Uterus (tissue), 4 donors: ENCODE measurements around the gene TMEM161B. TPM values are rescaled to one million over a fixed set of nuclear protein-coding genes. Genes with fewer than 3 reads are reported as not detected.
"Not testable (repeated sequence)": the region's sequence is repeated elsewhere in the genome, so short reads cannot be mapped to it uniquely, and the experiment has no call there.

Source experiments
- DNase-seq, 2 donors: peaks; one replicate each; pipeline ENCODE4 v3.0.0-alpha.2; 2019 to 2020
- H3K27ac ChIP-seq, 2 donors: fragments of 200-600 bp; sonication (generic); 1 replicate in 1 of 2; 2 replicates in 1 of 2; pipeline ENCODE4 v1.5.1; 2016 to 2018
- H3K27me3 ChIP-seq, 2 donors: fragments of 200-600 bp; sonication (generic); one replicate each; pipeline ENCODE4 v1.5.1; 2018 to 2019; ENCODE audit warnings: control low read depth in 1 of 2
- H3K36me3 ChIP-seq, 2 donors: fragments of 200-600 bp; sonication (generic); one replicate each; pipeline ENCODE4 v1.5.1; 2019; ENCODE audit warnings: control low read depth in 1 of 2
- H3K4me1 ChIP-seq, 2 donors: fragments of 200-600 bp; sonication (generic); one replicate each; pipeline ENCODE4 v1.5.1; 2018 to 2019; ENCODE audit warnings: control low read depth in 1 of 2
- H3K4me3 ChIP-seq, 2 donors: fragments of 200-600 bp; sonication (generic); 1 replicate in 1 of 2; 2 replicates in 1 of 2; pipeline ENCODE4 v1.5.1; 2018 to 2019; ENCODE audit warnings: mild to moderate bottlenecking in 1 of 2
- H3K9me3 ChIP-seq, 2 donors: fragments of 200-600 bp; sonication (generic); one replicate each; pipeline ENCODE4 v1.5.1; 2019; ENCODE audit warnings: control low read depth in 1 of 2
- POLR2A ChIP-seq, 2 donors: fragments of 450-650 bp; IDR thresholded peaks; one replicate each; pipeline ENCODE4 v1.6.1; 2016; ENCODE audit warnings: antibody characterized with exemption in 2 of 2, mild to moderate bottlenecking in 1 of 2, moderate library complexity in 1 of 2
- intact Hi-C: fragments of 100-400 bp; cut with DNase I; formaldehyde crosslinking; loops from one replicate; pipeline ENCODE4 v1.15.1; 2023; ENCODE audit warnings: low total_unique reads
- total RNA-seq, 4 donors: library from RNA; depleted of rRNA in 3 of 4; stranded (reverse); fragments of >200 nt in 3 of 4; gene quantifications; one replicate each; pipeline versions ENCODE4 v1.1.0 to v1.2.4, GENCODE V29; 2014 to 2023
- TF ChIP-seq, protein P1 (sequence below), 4 experiments: fragments of 200-600 bp in 2 of 4; fragments of 450-650 bp in 2 of 4; sonication (generic) in 2 of 4; IDR thresholded peaks; one replicate each; pipeline ENCODE4 v1.5.1; 2016 to 2019; ENCODE audit warnings: antibody characterized with exemption in 4 of 4, mild to moderate bottlenecking in 2 of 4, moderate library complexity in 1 of 4
- donor health status: DM: yes; HTN: yes; CAD: no.

Gene TMEM161B
- total RNA-seq, 4 donors from 2014 or later, result 26.4 to 53.4 (median 42.2) TPM

DNA sequence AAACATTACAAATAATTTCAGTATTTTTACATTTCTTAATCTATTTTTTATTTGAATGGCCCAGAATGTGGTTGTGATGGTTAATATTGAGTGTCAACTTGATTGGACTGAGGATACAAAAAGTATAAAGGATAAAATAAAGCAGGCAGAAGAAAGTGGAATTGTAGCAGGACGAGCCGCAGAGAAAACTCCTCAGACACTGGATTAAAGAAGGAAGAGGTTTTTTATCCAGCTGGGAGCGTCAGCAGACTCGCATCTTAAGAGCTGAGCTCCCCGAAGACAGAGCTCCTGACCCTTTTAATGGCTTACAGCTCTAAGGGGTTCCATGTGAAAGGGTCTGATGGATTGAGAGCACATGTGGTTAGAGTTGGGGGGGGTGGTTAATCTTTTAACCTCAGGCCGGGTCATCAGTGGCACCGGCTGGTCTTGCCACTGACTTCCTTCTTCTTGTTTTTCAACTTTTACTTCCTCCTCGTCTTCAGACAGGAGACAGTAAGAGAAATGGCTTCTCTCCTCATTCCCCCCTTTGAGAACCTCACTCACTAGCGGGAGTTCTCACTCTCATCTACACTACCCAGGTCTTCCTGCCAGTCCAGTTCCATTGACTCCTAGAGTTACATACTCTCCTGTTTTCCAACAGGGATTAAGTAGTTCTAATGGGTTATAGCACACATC, 80.0 kb downstream of the TMEM161B start:
- TF ChIP-seq, protein P1, sequence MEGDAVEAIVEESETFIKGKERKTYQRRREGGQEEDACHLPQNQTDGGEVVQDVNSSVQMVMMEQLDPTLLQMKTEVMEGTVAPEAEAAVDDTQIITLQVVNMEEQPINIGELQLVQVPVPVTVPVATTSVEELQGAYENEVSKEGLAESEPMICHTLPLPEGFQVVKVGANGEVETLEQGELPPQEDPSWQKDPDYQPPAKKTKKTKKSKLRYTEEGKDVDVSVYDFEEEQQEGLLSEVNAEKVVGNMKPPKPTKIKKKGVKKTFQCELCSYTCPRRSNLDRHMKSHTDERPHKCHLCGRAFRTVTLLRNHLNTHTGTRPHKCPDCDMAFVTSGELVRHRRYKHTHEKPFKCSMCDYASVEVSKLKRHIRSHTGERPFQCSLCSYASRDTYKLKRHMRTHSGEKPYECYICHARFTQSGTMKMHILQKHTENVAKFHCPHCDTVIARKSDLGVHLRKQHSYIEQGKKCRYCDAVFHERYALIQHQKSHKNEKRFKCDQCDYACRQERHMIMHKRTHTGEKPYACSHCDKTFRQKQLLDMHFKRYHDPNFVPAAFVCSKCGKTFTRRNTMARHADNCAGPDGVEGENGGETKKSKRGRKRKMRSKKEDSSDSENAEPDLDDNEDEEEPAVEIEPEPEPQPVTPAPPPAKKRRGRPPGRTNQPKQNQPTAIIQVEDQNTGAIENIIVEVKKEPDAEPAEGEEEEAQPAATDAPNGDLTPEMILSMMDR (IDR thresholded peaks at IDR 0.05), result no peak
- no peak for TF ChIP-seq POLR2A (IDR thresholded peaks at IDR 0.05)
- peaks cover 0 to 22% of the 10 kb centered on the region in 2 donors for H3K9me3 ChIP-seq
- DNase-seq, result no peak
- H3K4me3 ChIP-seq, result no peak overlapping the region
- H3K36me3 ChIP-seq, result no peaks in the 10 kb centered on the region
- no peaks in the 10 kb centered on the region for H3K27me3 ChIP-seq
- H3K4me1 ChIP-seq, result no peaks in the 10 kb centered on the region
- H3K27ac ChIP-seq, result no peak overlapping the region
- intact Hi-C loops, result no loop called here

DNA sequence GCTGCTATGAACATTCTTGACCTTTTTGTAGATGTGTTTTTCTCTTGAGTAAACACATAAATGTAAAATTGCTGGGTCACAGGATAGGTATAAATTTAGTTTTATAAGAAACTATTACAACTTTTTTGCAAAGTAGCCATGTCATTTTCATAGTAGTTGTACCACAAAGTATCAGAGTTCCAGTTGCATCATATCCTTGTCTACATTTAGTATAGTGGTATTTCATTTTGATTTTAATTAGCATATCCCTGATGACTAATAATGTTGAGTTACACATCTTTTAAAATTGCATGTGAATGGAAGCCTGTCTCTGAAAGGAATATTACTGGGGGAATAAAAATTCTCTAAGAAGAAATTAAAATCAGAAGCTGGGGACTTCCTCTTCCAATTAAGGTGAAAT, 85.4 kb downstream of the TMEM161B start:
- Histone ChIP-seq H3K4me1 (no peaks in the 10 kb centered on the region), H3K36me3 (no peaks in the 10 kb centered on the region), H3K9me3 (peaks cover 0 to 2% of the 10 kb centered on the region in 2 donors), H3K27ac (no peak overlapping the region), H3K27me3 (no peaks in the 10 kb centered on the region), H3K4me3 (no peak overlapping the region)
- TF ChIP-seq, protein P1 (IDR thresholded peaks at IDR 0.05), result no peak
- TF ChIP-seq POLR2A (IDR thresholded peaks at IDR 0.05), result no peak
- DNase-seq, result no peak
- intact Hi-C loops, result no loop called here

DNA sequence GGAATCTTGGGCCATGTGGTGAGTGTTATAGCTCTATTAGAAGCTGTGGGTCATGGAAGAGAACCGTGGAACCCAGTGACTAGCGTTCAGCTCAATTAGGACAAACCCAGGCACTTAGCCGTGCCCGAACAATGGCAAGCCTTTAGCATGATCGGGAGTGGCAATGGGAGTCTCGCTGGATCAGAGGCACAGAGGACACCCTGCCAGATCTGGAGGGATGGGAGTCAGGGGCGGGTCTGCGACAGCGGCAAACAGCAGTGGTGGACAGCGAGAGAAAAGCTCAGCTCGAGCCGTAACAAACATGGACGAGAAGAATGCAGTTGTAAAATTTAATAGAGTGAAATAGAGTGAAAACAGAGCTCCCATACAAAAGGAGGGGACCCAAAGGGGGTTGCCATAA, 91.2 kb downstream of the TMEM161B start:
- H3K27ac ChIP-seq, H3K4me1 ChIP-seq, DNase-seq, intact Hi-C loops, H3K27me3 ChIP-seq, H3K4me3 ChIP-seq, H3K9me3 ChIP-seq, H3K36me3 ChIP-seq: not testable (repeated sequence)

GRCh38 chr5:88172847-88173758, 95.5 kb downstream of the TMEM161B start:
- Histone ChIP-seq H3K9me3 (no peaks in the 10 kb centered on the region), H3K36me3 (no peaks in the 10 kb centered on the region), H3K27ac (no peak overlapping the region), H3K27me3 (no peaks in the 10 kb centered on the region), H3K4me3 (no peak overlapping the region), H3K4me1 (no peaks in the 10 kb centered on the region)
- no peak for TF ChIP-seq POLR2A (IDR thresholded peaks at IDR 0.05)
- TF ChIP-seq, protein P1 (IDR thresholded peaks at IDR 0.05), result no peak
- DNase-seq, result no peak
- intact Hi-C loops, result no loop called here

GRCh38 chr5:88159591-88159990, 109.1 kb downstream of the TMEM161B start:
- H3K4me1 ChIP-seq, result no peaks in the 10 kb centered on the region

More at GRCh38 chr5:88159591-88159990, 109.1 kb downstream of the TMEM161B start:
- Histone ChIP-seq H3K4me3 (no peak overlapping the region), H3K36me3 (no peaks in the 10 kb centered on the region), H3K9me3 (no peaks in the 10 kb centered on the region), H3K27ac (no peak overlapping the region), H3K27me3 (no peaks in the 10 kb centered on the region)
- intact Hi-C loops, result no loop called here
- no peak for DNase-seq
- no peak for TF ChIP-seq POLR2A (IDR thresholded peaks at IDR 0.05)
- TF ChIP-seq, protein P1 (IDR thresholded peaks at IDR 0.05), result no peak
